Sigmoid colon (tissue), 7 donors: Measurements from ENCODE around the gene SBK2. TPM values are rescaled to one million over a fixed set of nuclear protein-coding genes. Genes with fewer than 3 reads are reported as not detected.
A peak's percentile ranks its signal among the peaks of the same experiment; 100 is the strongest.

Source experiments
- DNase-seq: peaks from one replicate; pipeline ENCODE4 v3.0.0-alpha.2; 2019
- H3K27ac ChIP-seq, 4 donors: fragments of 200-600 bp; sonication (generic); one replicate each; pipeline ENCODE4 v1.5.1; 2016 to 2019; ENCODE audit warnings: mild to moderate bottlenecking in 1 of 4
- H3K27me3 ChIP-seq, 3 donors: fragments of 200-600 bp; sonication (generic); one replicate each; pipeline ENCODE4 v1.5.1; 2019; ENCODE audit warnings: mild to moderate bottlenecking in 1 of 3
- H3K36me3 ChIP-seq, 4 donors: fragments of 200-600 bp; sonication (generic); one replicate each; pipeline ENCODE4 v1.5.1; 2016 to 2019
- H3K4me1 ChIP-seq, 4 donors: fragments of 200-600 bp; sonication (generic); one replicate each; pipeline ENCODE4 v1.5.1; 2017 to 2019
- H3K4me3 ChIP-seq, 4 donors: fragments of 200-600 bp; sonication (generic); one replicate each; pipeline ENCODE4 v1.5.1; 2017 to 2019; ENCODE audit warnings: mild to moderate bottlenecking in 2 of 4, moderate library complexity in 1 of 4
- H3K9me3 ChIP-seq, 4 donors: fragments of 200-600 bp in 3 of 4; sonication (generic) in 3 of 4; one replicate each; pipeline versions ENCODE4 v1.5.1 to v1.6.1; 2013 to 2019
- CTCF ChIP-seq, 4 experiments: fragments of 450-650 bp in 3 of 4; fragments of 200-600 bp in 1 of 4; IDR thresholded peaks; one replicate each; pipeline ENCODE4 v1.5.1; 2016 to 2019; ENCODE audit warnings: antibody characterized with exemption in 4 of 4, mild to moderate bottlenecking in 3 of 4, moderate library complexity in 2 of 4
- EP300 ChIP-seq, 4 donors: sonication (generic); formaldehyde crosslinking; IDR thresholded peaks; one replicate each; pipeline ENCODE4 v1.6.1; 2017; ENCODE audit warnings: antibody characterized with exemption in 4 of 4
- POLR2A ChIP-seq, 2 donors: fragments of 450-650 bp; IDR thresholded peaks; one replicate each; pipeline ENCODE4 v1.6.1; 2016; ENCODE audit warnings: antibody characterized with exemption in 2 of 2, mild to moderate bottlenecking in 2 of 2, moderate library complexity in 2 of 2
- POLR2AphosphoS5 ChIP-seq, 4 donors: sonication (generic); formaldehyde crosslinking; IDR thresholded peaks; one replicate each; pipeline ENCODE4 v1.6.1; 2017; ENCODE audit warnings: antibody characterized with exemption in 4 of 4
- WGBS, 2 donors: extraction: QIAGEN DNeasy Blood & Tissue Kit; methylation state at CpG; one replicate each; pipeline ENCODE4 v1.1.7; 2013; 5-methylcytosine and 5-hydroxymethylcytosine counted together
- intact Hi-C: fragments of 100-400 bp; cut with DNase I; formaldehyde crosslinking; loops from one replicate; pipeline ENCODE4 v1.15.1; 2023
- polyA plus RNA-seq, 3 donors: library from polyadenylated mRNA; stranded (reverse); fragments of 200-250 nt; gene quantifications; one replicate each; pipeline ENCODE4 v1.2.3, GENCODE V29; 2013
- total RNA-seq, 4 donors: library from RNA; depleted of rRNA; stranded (reverse); fragments of >200 nt; gene quantifications; one replicate each; pipeline ENCODE4 v1.1.0, GENCODE V29; 2016
- donor health status: healthy with polysubstance abuse.
- donor health status: Bipolar disorder and iron deficiency.
- donor health status: healthy.

The SBK2 gene
- total and polyA plus RNA-seq, 7 donors = not detected

DNA sequence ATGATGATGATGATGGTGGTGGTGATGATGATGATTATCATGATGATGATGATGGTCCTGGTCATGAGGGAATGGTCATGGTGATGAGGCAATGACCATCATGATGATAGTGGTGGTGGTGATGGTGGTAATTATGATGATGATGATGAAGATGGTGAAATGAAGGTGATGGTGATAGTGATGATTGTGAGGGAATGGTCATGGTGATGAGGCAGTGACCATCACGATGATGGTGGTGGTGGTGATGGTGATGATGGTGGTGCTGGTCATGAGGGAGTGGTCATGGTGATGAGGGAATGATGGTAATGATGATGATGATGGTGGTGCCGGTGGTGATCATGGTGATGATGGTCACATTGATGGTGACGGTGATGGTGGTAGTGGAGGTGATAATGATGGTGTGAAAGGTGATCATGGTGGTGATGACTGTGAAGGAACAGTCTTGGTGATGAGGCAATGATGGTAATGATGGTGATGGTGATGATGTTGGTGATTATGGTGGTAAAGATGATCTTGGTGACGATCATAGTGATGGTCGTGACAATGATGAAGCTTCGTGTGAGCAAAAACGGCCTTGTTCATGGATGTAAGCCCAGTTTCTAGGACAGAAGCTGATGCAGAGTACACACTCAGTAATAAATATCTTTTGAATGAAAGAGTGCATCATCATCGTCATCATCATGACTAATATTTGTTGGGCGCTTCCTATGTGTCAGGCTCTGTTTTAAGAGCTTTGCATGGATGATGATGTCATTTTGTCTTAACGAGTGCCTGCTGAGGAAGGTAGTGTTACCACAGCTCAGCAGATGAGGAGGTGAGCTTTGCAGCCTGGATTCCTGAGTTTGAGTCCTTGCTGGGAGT, 17.3 kb downstream of the SBK2 start:
- Histone ChIP-seq H3K4me1 (peaks cover 0 to 17% (median 7%) of the 10 kb centered on the region in 4 donors), H3K27ac (no peak overlapping the region), H3K4me3 (no peak overlapping the region), H3K27me3 (no peaks in the 10 kb centered on the region), H3K36me3 (peaks cover 0 to 8% (median 2%) of the 10 kb centered on the region in 4 donors), H3K9me3 (no peaks in the 10 kb centered on the region)
- WGBS, 2 donors = 85 to 92% methylated on average over 10 of the region's 10 CpGs
- DNase-seq = no peak
- intact Hi-C loops = no loop called here
- TF ChIP-seq CTCF (IDR thresholded peaks at IDR 0.05) = no peak
- TF ChIP-seq EP300 (IDR thresholded peaks at IDR 0.05) = no peak
- TF ChIP-seq POLR2AphosphoS5 (IDR thresholded peaks at IDR 0.05) = peak in 1 of 4 donors; percentile 20
- no peak for TF ChIP-seq POLR2A (IDR thresholded peaks at IDR 0.05)

DNA sequence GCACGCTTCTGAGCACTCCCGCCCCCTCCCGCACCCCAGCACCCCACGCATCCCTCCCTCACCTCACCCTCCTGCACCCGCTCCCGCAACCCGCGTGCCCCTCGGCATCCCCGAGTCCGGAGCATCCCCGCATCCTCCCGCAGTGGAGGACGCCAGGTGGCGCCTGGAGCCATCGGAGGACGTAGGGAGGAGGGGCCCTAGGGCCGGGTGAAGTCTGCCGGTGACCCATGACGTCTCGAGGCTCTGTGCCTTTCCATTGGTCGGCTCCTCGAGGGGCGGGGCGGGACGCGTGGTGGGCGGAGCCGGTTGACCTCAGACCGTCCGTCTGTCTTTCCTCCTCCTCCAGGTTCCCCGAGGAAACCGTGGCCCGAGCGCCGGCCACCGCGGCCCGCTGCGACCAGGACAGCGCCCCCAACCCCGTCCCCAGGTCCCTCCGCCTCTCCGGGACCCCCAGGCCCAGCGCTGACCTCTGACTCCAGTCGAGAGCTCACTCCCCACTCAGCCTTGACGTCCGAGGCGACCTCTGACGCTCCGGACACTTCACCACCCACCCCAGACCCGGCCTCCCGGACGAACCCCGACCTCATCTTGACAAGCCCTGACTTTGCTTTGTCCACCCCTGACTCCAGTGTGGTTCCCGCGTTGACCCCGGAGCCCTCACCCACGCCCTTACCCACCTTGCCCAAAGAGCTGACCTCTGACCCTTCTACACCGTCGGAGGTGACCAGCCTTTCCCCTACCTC, 19.9 kb downstream of the SBK2 start:
- H3K4me1 ChIP-seq = peaks cover 0 to 17% (median 7%) of the 10 kb centered on the region in 4 donors

DNA sequence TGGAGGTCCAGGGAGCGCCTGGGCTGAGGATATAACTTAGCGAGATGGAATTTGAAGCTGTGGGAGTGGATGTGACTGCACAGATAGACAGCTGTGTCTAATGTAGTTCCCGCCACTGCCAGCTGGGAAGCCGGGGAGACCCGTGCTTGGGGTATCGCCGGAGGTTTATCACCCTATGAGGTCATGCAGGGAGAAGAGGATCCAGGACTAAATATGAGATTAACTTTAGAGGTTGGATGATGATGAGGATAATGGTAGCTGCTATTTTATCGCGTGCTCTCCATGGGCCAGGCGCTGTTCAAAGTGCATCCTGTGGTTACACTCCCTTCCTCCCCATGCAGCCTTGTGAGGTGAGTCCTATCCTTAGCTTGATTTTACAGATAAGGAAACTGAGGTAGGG, 28.8 kb downstream of the SBK2 start:
- Histone ChIP-seq H3K9me3 (no peaks in the 10 kb centered on the region), H3K4me1 (peaks cover 0 to 15% (median 7%) of the 10 kb centered on the region in 4 donors), H3K27me3 (no peaks in the 10 kb centered on the region), H3K27ac (no peak overlapping the region), H3K4me3 (no peak overlapping the region), H3K36me3 (peaks cover 0 to 15% (median 2%) of the 10 kb centered on the region in 4 donors)
- TF ChIP-seq EP300 (IDR thresholded peaks at IDR 0.05) (no peak), POLR2AphosphoS5 (IDR thresholded peaks at IDR 0.05) (no peak), CTCF (IDR thresholded peaks at IDR 0.05) (no peak)
- WGBS, 2 donors = 63 to 68% methylated on average over 10 of the region's 10 CpGs
- no peak for DNase-seq
- intact Hi-C loops = loop anchor here (10.0 kb wide), 1 partner anchor 103 kb away; the partner anchor contains the start of gene UBE2S

More for the DNA sequence above, 19.9 kb downstream of the SBK2 start:
- no peaks in the 10 kb centered on the region for H3K27me3 ChIP-seq
- H3K27ac ChIP-seq = peak overlapping the region; percentile 83 to 94 (median 87)
- TF ChIP-seq POLR2AphosphoS5 (IDR thresholded peaks at IDR 0.05) (peak in 3 of 4 donors; percentile 36 to 43 (median 42)), CTCF (IDR thresholded peaks at IDR 0.05) (peak; percentile 82 to 93 (median 92)), POLR2A (IDR thresholded peaks at IDR 0.05) (peak in 1 of 2 donors; percentile 39), EP300 (IDR thresholded peaks at IDR 0.05) (no peak)
- intact Hi-C loops = loop anchor here (1.0 to 2.0 kb wide), 3 partner anchors 64 to 116 kb away; no protein-coding TSS in a partner anchor
- 2 to 9% methylated on average over 61 of the region's 61 CpGs for WGBS, 2 donors
- peaks cover 3 to 23% (median 7%) of the 10 kb centered on the region in 4 donors for H3K36me3 ChIP-seq
- peak; percentile 97 for DNase-seq
- no peaks in the 10 kb centered on the region for H3K9me3 ChIP-seq
- H3K4me3 ChIP-seq = peak overlapping the region; percentile 35 to 57 (median 45)

GRCh38 chr19:55504981-55505380, 32.0 kb downstream of the SBK2 start:
- 84 to 85% methylated on average over 11 of the region's 11 CpGs for WGBS, 2 donors
- Histone ChIP-seq H3K36me3 (peaks cover 11 to 31% (median 17%) of the 10 kb centered on the region in 4 donors), H3K4me1 (peaks cover 0 to 15% (median 7%) of the 10 kb centered on the region in 4 donors), H3K27me3 (no peaks in the 10 kb centered on the region), H3K9me3 (no peaks in the 10 kb centered on the region), H3K27ac (no peak overlapping the region), H3K4me3 (no peak overlapping the region)
- TF ChIP-seq POLR2A (IDR thresholded peaks at IDR 0.05) (no peak), POLR2AphosphoS5 (IDR thresholded peaks at IDR 0.05) (no peak), CTCF (IDR thresholded peaks at IDR 0.05) (no peak), EP300 (IDR thresholded peaks at IDR 0.05) (no peak)
- intact Hi-C loops = loop anchor here (1.0 to 10.0 kb wide), 3 partner anchors 37 to 363 kb away; partner anchors contain the start of gene UBE2S
- no peak for DNase-seq
